HPDE6-E6E7 (cell line): ENCODE measurements around the gene CCNDBP1.
"Not testable (repeated sequence)": the region's sequence is repeated elsewhere in the genome, so short reads cannot be mapped to it uniquely, and the experiment has no call there.

Experiments
- DNase-seq: peaks from one replicate; pipeline ENCODE4 v3.0.0; 2011; ENCODE audit warnings: missing footprints; ENCODE audit errors: extremely low spot score

Gene CCNDBP1

GRCh38 chr15:43193710-43194109 lies 8.5 kb downstream of the CCNDBP1 start:
- DNase-seq, result no peak

- DNase-seq, result no peak
Observed at GRCh38 chr15:43194795-43195194, 9.6 kb downstream of the CCNDBP1 start.

- DNase-seq, result no peak
Observed at GRCh38 chr15:43196760-43197548, 11.8 kb downstream of the CCNDBP1 start.

GRCh38 chr15:43197773-43198172 lies 12.6 kb downstream of the CCNDBP1 start:
- DNase-seq, result not testable (repeated sequence)

- DNase-seq, result not testable (repeated sequence)
Observed at GRCh38 chr15:43198556-43198955, 13.4 kb downstream of the CCNDBP1 start.

GRCh38 chr15:43198992-43199391 lies 13.8 kb downstream of the CCNDBP1 start:
- no peak for DNase-seq

- DNase-seq, result no peak
Observed at GRCh38 chr15:43199945-43200488, 14.8 kb downstream of the CCNDBP1 start.

- peak; percentile 56 for DNase-seq
Observed at GRCh38 chr15:43204016-43204901, 19.1 kb downstream of the CCNDBP1 start.

GRCh38 chr15:43206054-43206453 lies 20.9 kb downstream of the CCNDBP1 start:
- DNase-seq, result no peak

- DNase-seq, result no peak
Observed at GRCh38 chr15:43207024-43207423, 21.8 kb downstream of the CCNDBP1 start.

- no peak for DNase-seq
Observed at GRCh38 chr15:43208052-43209002, 23.1 kb downstream of the CCNDBP1 start.

GRCh38 chr15:43209059-43209824 lies 24.0 kb downstream of the CCNDBP1 start:
- peak; percentile 41 for DNase-seq

- no peak for DNase-seq
Observed at GRCh38 chr15:43210172-43210745, 25.1 kb downstream of the CCNDBP1 start.

GRCh38 chr15:43210807-43211206 lies 25.6 kb downstream of the CCNDBP1 start:
- no peak for DNase-seq

GRCh38 chr15:43211224-43211735 lies 26.1 kb downstream of the CCNDBP1 start:
- no peak for DNase-seq

- DNase-seq, result no peak
Observed at GRCh38 chr15:43212299-43212698, 27.1 kb downstream of the CCNDBP1 start.

- no peak for DNase-seq
Observed at GRCh38 chr15:43212951-43213350, 27.7 kb downstream of the CCNDBP1 start.

GRCh38 chr15:43213466-43213865 lies 28.3 kb downstream of the CCNDBP1 start:
- no peak for DNase-seq

GRCh38 chr15:43214169-43214568 lies 29.0 kb downstream of the CCNDBP1 start:
- no peak for DNase-seq
